CD4-positive, alpha-beta T cell (primary cell): Measurements from ENCODE around the gene PELI2. TPM values are rescaled to one million over a fixed set of nuclear protein-coding genes. Genes with fewer than 3 reads are reported as not detected.

ENCODE experiments used
- ATAC-seq: fragments of 200-7000 bp; cut with Tn5 transposase; one replicate; pipeline ENCODE4 v1.10.0; 2022; ENCODE audit warnings: mild to moderate bottlenecking; ENCODE audit not compliant: poor library complexity
- CTCF ChIA-PET: fragments of 350-600 bp; sonication (Branson Sonifier 250); formaldehyde crosslinking; loops from one replicate; lab custom pipeline; 2021; ENCODE audit warnings: antibody characterized with exemption, inconsistent platforms; lab: Charles Lee
- POLR2A ChIA-PET: fragments of 350-600 bp; sonication (Branson Sonifier 250); formaldehyde crosslinking; loops from one replicate; lab custom pipeline; 2021; ENCODE audit warnings: antibody characterized with exemption, inconsistent platforms; lab: Charles Lee
- DNase-seq, 14 experiments: peaks; one replicate each; pipeline ENCODE4 v3.0.0-alpha.2; 2013 to 2020; ENCODE audit warnings: mixed read lengths in 2 of 14
- H3K27ac ChIP-seq, 2 donors: one replicate each; pipeline versions ENCODE4 v1.5.1 to v1.7.0; 2013; ENCODE audit warnings: low read length in 2 of 2, low read depth in 1 of 2, mild to moderate bottlenecking in 1 of 2
- H3K27me3 ChIP-seq, 2 experiments: 1 replicate in 1 of 2; 2 replicates in 1 of 2; pipeline versions ENCODE4 v1.6.1 to v1.7.0; 2013; ENCODE audit warnings: low read length in 2 of 2, control low read depth in 1 of 2, mild to moderate bottlenecking in 1 of 2, moderate library complexity in 1 of 2; ENCODE audit not compliant: insufficient read depth in 2 of 2, control insufficient read depth in 1 of 2
- H3K36me3 ChIP-seq: one replicate; pipeline ENCODE4 v1.6.1; 2013; ENCODE audit warnings: low read length, control low read depth; ENCODE audit not compliant: insufficient read depth
- H3K4me1 ChIP-seq: one replicate; pipeline ENCODE4 v1.6.1; 2013; ENCODE audit warnings: low read length, control low read depth; ENCODE audit not compliant: insufficient read depth
- H3K4me3 ChIP-seq: one replicate; pipeline ENCODE4 v1.5.1; 2013; ENCODE audit warnings: mild to moderate bottlenecking, low read length, moderate library complexity
- H3K9me3 ChIP-seq, 2 experiments: 1 replicate in 1 of 2; 2 replicates in 1 of 2; pipeline versions ENCODE4 v1.6.1 to v1.7.0; 2013; ENCODE audit warnings: low read length in 2 of 2, mild to moderate bottlenecking in 2 of 2, control low read depth in 1 of 2, moderate library complexity in 1 of 2; ENCODE audit not compliant: control insufficient read depth in 1 of 2, insufficient read depth in 1 of 2
- H3K27ac Mint-ChIP-seq: one replicate; pipeline ENCODE4 v1.8.0; 2020; ENCODE audit warnings: mixed read lengths
- H3K27me3 Mint-ChIP-seq: one replicate; pipeline ENCODE4 v1.8.0; 2021; ENCODE audit warnings: mixed read lengths
- H3K36me3 Mint-ChIP-seq: one replicate; pipeline ENCODE4 v1.8.0; 2021; ENCODE audit warnings: low read depth, mixed read lengths
- H3K4me1 Mint-ChIP-seq: one replicate; pipeline ENCODE4 v1.8.0; 2021; ENCODE audit warnings: low read depth, mixed read lengths
- H3K4me3 Mint-ChIP-seq: one replicate; pipeline ENCODE4 v1.8.0; 2020; ENCODE audit warnings: mild to moderate bottlenecking, mixed read lengths
- H3K9me3 Mint-ChIP-seq: one replicate; pipeline ENCODE4 v1.8.0; 2020; ENCODE audit warnings: mixed read lengths
- intact Hi-C, 2 experiments: fragments of 100-400 bp; cut with DNase I in 1 of 2; cut with micrococcal nuclease in 1 of 2; formaldehyde crosslinking; loops; one replicate each; pipeline versions ENCODE4 v1.15.1 to v1.9.0; 2023 to 2025; cut with DNase I, micrococcal nuclease
- total RNA-seq, 174 experiments: library from RNA in 2 of 174; stranded (reverse) in 2 of 174; gene quantifications; one replicate each; pipeline ENCODE4 v1.2.3 and lab custom pipeline; 2021 to 2026
- TF ChIP-seq, protein P1 (sequence below): fragments of 200-600 bp; IDR thresholded peaks from one replicate; pipeline ENCODE4 v1.8.0; 2022; ENCODE audit warnings: antibody characterized with exemption, mild to moderate bottlenecking

Gene PELI2
- total RNA-seq, 2 experiments from 2014 or later = 12.2 to 15.9 TPM

DNA sequence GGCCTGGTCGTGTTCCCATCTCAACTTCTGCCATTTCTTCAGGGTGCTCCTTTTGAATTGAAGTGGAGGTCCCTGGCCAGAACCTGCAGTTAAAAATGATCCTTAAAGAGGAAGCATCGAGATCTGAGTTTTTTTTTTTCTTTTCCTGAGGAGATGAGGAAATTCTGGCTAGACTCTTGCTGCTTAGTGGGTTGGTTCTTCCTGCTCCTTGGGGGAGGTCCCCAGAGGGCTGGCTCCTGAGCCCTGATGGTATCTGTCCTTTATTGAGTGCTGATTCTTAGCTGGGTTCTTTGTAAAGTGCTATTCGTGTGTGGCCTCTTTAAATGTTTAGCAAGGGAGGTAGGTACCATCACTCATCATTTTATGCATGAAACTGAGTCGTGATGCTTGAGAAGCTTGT, 11.7 kb downstream of the PELI2 start:
- H3K27ac Mint-ChIP-seq = no peak overlapping the region
- ChIA-PET CTCF (interaction anchor here (0.9 kb wide), 1 partner anchor 11 kb away, joined by 3 read pairs; the partner anchor contains the start of gene PELI2), POLR2A (interaction anchor here (1.0 kb wide), 2 partner anchors 12 to 65 kb away, joined by 3 read pairs; partner anchors contain the start of gene PELI2)
- no peak for ATAC-seq
- Histone ChIP-seq H3K9me3 (no peaks in the 10 kb centered on the region), H3K27me3 (no peaks in the 10 kb centered on the region), H3K36me3 (no peaks in the 10 kb centered on the region), H3K4me1 (peaks cover 17% of the 10 kb centered on the region), H3K4me3 (no peak overlapping the region), H3K27ac (no peak overlapping the region)
- no peak overlapping the region for H3K4me3 Mint-ChIP-seq
- intact Hi-C loops = loop anchor here in 1 of 2 experiments (10.0 kb wide), 1 partner anchor 545 kb away; the partner anchor contains the start of gene KTN1
- H3K9me3 Mint-ChIP-seq = no peaks in the 10 kb centered on the region
- H3K4me1 Mint-ChIP-seq = peaks cover 55% of the 10 kb centered on the region
- TF ChIP-seq, protein P1, sequence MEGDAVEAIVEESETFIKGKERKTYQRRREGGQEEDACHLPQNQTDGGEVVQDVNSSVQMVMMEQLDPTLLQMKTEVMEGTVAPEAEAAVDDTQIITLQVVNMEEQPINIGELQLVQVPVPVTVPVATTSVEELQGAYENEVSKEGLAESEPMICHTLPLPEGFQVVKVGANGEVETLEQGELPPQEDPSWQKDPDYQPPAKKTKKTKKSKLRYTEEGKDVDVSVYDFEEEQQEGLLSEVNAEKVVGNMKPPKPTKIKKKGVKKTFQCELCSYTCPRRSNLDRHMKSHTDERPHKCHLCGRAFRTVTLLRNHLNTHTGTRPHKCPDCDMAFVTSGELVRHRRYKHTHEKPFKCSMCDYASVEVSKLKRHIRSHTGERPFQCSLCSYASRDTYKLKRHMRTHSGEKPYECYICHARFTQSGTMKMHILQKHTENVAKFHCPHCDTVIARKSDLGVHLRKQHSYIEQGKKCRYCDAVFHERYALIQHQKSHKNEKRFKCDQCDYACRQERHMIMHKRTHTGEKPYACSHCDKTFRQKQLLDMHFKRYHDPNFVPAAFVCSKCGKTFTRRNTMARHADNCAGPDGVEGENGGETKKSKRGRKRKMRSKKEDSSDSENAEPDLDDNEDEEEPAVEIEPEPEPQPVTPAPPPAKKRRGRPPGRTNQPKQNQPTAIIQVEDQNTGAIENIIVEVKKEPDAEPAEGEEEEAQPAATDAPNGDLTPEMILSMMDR = no peak
- no peak for DNase-seq
- peaks cover 10% of the 10 kb centered on the region for H3K27me3 Mint-ChIP-seq
- no peaks in the 10 kb centered on the region for H3K36me3 Mint-ChIP-seq

GRCh38 chr14:56131004-56131864, 13.0 kb downstream of the PELI2 start:
- ATAC-seq (no peak), DNase-seq (no peak)
- no peaks in the 10 kb centered on the region for H3K9me3 Mint-ChIP-seq
- ChIA-PET CTCF (no interaction called here), POLR2A (interaction anchor here (1.0 to 3.3 kb wide), 2 partner anchors 13 to 64 kb away, joined by 3 to 16 read pairs; partner anchors contain the start of gene PELI2)
- no peaks in the 10 kb centered on the region for H3K27me3 ChIP-seq
- H3K27me3 Mint-ChIP-seq = peaks cover 14% of the 10 kb centered on the region
- no peak overlapping the region for H3K4me3 Mint-ChIP-seq
- no peaks in the 10 kb centered on the region for H3K9me3 ChIP-seq
- no peaks in the 10 kb centered on the region for H3K36me3 ChIP-seq
- TF ChIP-seq, protein P1 = no peak
- H3K4me3 ChIP-seq = no peak overlapping the region
- H3K27ac Mint-ChIP-seq = no peak overlapping the region
- intact Hi-C loops = no loop called here
- peaks cover 17% of the 10 kb centered on the region for H3K4me1 ChIP-seq
- H3K27ac ChIP-seq = no peak overlapping the region
- H3K36me3 Mint-ChIP-seq = no peaks in the 10 kb centered on the region
- H3K4me1 Mint-ChIP-seq = peaks cover 59% of the 10 kb centered on the region

DNA sequence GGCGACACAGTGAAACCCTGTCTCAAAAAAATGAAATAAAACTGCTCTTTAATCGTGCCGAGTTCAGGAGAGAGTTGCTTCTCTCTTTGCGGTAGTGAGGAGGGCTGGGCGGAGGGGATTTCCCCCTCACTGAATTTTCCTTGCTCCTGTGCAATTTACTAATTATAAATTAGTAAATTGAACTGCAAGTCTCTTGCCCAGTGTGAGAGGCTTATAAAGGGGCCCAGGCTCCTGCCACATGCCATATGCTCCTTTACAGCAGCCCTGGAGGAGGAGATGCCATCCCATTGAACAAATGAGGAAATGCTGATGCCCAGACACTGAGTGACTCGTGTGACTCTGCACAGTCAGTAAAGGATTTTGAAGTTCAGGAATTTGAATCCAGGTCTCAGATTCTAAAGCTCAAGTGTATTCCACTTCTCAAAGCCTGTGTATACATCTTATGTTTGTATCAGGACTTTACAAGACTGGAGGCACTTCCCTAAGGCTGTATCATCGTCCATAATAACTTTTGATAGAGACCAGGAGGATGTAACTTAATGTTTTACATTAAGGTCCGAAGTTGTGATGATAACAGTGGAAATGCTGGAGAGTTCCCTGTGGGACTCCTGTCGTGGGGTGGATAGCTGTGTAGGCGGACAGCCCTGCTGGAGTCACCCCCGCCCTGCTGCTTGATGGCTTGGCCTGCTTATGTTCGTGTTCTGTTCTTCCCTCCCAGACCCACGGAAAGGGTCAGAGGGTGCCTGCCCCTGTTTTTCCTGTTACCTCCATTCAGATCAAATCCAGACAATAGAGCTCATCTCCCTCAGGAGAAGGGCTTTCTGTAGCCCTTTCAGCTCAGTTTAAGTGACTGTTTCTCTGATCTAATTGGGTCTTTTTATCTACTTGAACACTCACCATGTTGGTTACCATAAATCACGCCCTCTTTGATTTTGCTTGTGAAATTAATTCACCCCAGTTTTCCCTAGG, 13.9 kb downstream of the PELI2 start:
- ChIA-PET POLR2A (interaction anchor here (1.0 to 3.3 kb wide), 2 partner anchors 8 to 14 kb away, joined by 3 to 16 read pairs; partner anchors contain the start of gene PELI2), CTCF (interaction anchor here (1.0 kb wide), 1 partner anchor 9 kb away, joined by 3 read pairs; no protein-coding TSS in a partner anchor)
- H3K9me3 ChIP-seq = no peaks in the 10 kb centered on the region
- peaks cover 14% of the 10 kb centered on the region for H3K27me3 Mint-ChIP-seq
- peak; percentile 34 for ATAC-seq
- DNase-seq = no peak
- H3K9me3 Mint-ChIP-seq = no peaks in the 10 kb centered on the region
- H3K27me3 ChIP-seq = no peaks in the 10 kb centered on the region
- H3K36me3 Mint-ChIP-seq = no peaks in the 10 kb centered on the region
- peaks cover 60% of the 10 kb centered on the region for H3K4me1 Mint-ChIP-seq
- no peak overlapping the region for H3K4me3 Mint-ChIP-seq
- H3K4me1 ChIP-seq = peaks cover 17% of the 10 kb centered on the region
- no peaks in the 10 kb centered on the region for H3K36me3 ChIP-seq
- no peak overlapping the region for H3K4me3 ChIP-seq
- H3K27ac ChIP-seq = no peak overlapping the region
- TF ChIP-seq, protein P1 = no peak
- H3K27ac Mint-ChIP-seq = no peak overlapping the region
- intact Hi-C loops = no loop called here
